C4-2B (cell line): ENCODE data around the gene PHYKPL.

Experiments
- ZFX ChIP-seq: fragments of 450-650 bp; IDR thresholded peaks from 2 replicates; pipeline ENCODE4 v1.6.1; 2017
- TF ChIP-seq, protein P1 (sequence below): fragments of 450-650 bp; conservative IDR thresholded peaks from 2 replicates; pipeline ENCODE4 v1.5.1; 2017; ENCODE audit warnings: mild to moderate bottlenecking

DNA sequence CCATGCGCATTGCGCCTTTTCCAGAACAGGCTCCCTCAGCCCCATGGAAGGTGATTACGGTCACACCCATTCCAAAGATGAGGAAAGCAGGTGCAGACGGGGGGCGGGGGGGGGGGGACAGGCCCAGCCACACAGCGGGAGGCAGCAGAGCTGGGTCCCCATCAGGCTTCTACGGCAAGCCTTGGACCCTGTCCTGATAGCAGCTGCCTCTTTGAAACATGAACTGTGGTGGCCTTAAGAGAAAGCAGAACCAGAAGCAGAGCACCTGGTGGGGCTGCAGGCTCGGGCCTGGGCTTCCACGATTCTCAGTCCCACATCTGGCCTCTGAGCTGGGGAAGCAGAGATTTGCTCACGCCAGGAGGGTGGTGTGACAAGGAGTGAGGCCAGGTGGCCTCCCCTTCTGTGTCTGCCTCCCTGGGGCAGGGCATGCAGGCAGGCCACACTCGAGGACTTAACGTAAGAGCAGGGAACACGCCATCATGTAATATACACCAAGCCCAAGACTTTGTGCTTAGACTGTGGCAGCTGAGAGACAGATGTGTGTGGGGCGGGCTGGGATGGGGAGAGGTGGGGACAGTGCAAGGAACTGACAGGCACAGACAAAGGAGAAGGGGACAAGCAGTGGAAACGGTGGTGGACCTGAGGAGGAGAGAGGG, 14.2 kb upstream of the PHYKPL start:
- TF ChIP-seq, protein P1, sequence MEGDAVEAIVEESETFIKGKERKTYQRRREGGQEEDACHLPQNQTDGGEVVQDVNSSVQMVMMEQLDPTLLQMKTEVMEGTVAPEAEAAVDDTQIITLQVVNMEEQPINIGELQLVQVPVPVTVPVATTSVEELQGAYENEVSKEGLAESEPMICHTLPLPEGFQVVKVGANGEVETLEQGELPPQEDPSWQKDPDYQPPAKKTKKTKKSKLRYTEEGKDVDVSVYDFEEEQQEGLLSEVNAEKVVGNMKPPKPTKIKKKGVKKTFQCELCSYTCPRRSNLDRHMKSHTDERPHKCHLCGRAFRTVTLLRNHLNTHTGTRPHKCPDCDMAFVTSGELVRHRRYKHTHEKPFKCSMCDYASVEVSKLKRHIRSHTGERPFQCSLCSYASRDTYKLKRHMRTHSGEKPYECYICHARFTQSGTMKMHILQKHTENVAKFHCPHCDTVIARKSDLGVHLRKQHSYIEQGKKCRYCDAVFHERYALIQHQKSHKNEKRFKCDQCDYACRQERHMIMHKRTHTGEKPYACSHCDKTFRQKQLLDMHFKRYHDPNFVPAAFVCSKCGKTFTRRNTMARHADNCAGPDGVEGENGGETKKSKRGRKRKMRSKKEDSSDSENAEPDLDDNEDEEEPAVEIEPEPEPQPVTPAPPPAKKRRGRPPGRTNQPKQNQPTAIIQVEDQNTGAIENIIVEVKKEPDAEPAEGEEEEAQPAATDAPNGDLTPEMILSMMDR, result no peak
- TF ChIP-seq ZFX, result no peak
